MCF 10A (cell line): ENCODE results near the gene RIBC1. TPM values are rescaled to one million over a fixed set of nuclear protein-coding genes. Genes with fewer than 3 reads are reported as not detected.
A peak's percentile ranks its signal among the peaks of the same experiment; 100 is the strongest.

Experiments used
- BruUV-seq: library from RNA; stranded (reverse); fragments of 400-500 nt; replicated peaks from 2 replicates; lab custom pipeline; 2021; lab: Mats Ljungman, UMichigan
- CTCF ChIA-PET: fragments of 300-600 bp; sonication (Branson Sonifier 250); formaldehyde crosslinking; extraction: SDS; loops from one replicate; lab custom pipeline; 2021; ENCODE audit warnings: antibody characterized with exemption, inconsistent platforms; lab: Yijun Ruan, JAX
- POLR2A ChIA-PET: fragments of 300-600, 350-650 bp; sonication (Branson Sonifier 250); formaldehyde crosslinking; extraction: SDS; loops from one replicate; lab custom pipeline; 2020; ENCODE audit warnings: antibody characterized with exemption, inconsistent platforms; lab: Yijun Ruan, JAX
- DNase-seq: peaks from one replicate; pipeline ENCODE4 v3.0.0-alpha.2; 2018; ENCODE audit not compliant: unreplicated experiment
- H3K27ac Mint-ChIP-seq: one replicate; pipeline ENCODE4 v1.8.0; 2022; ENCODE audit warnings: mild to moderate bottlenecking, low read depth, mixed read lengths; ENCODE audit not compliant: unreplicated experiment
- H3K27me3 Mint-ChIP-seq: one replicate; pipeline ENCODE4 v1.8.0; 2022; ENCODE audit warnings: mixed read lengths; ENCODE audit not compliant: insufficient read depth, unreplicated experiment
- H3K36me3 Mint-ChIP-seq: one replicate; pipeline ENCODE4 v1.8.0; 2022; ENCODE audit warnings: mild to moderate bottlenecking, moderate library complexity, mixed read lengths; ENCODE audit not compliant: insufficient read depth, unreplicated experiment
- H3K4me1 Mint-ChIP-seq: one replicate; pipeline ENCODE4 v1.8.0; 2022; ENCODE audit warnings: mixed read lengths; ENCODE audit not compliant: insufficient read depth, unreplicated experiment
- H3K4me3 Mint-ChIP-seq: one replicate; pipeline ENCODE4 v1.8.0; 2022; ENCODE audit warnings: mild to moderate bottlenecking, moderate library complexity, mixed read lengths; ENCODE audit not compliant: unreplicated experiment
- H3K9me3 Mint-ChIP-seq: one replicate; pipeline ENCODE4 v1.8.0; 2022; ENCODE audit warnings: mixed read lengths; ENCODE audit not compliant: unreplicated experiment
- intact Hi-C: fragments of 100-400 bp; cut with micrococcal nuclease; formaldehyde crosslinking; loops from 2 replicates; pipeline ENCODE4 v1.14.1; 2022
- total RNA-seq: library from RNA; stranded (reverse); gene quantifications from 2 replicates; pipeline ENCODE4 v1.2.3, GENCODE V29; 2022
- TF ChIP-seq, protein P1 (sequence below): fragments of 200-600 bp; IDR thresholded peaks from one replicate; pipeline ENCODE4 v1.8.0; 2022; ENCODE audit warnings: antibody characterized with exemption, mild to moderate bottlenecking; ENCODE audit not compliant: unreplicated experiment

Gene RIBC1
- total RNA-seq, 1 experiment from 2014 or later, result 0.82 TPM

- POLR2A ChIA-PET, result interaction anchor here (0.7 to 2.1 kb wide), 18 partner anchors 11 to 511 kb away, joined by 3 to 15 read pairs (median 3); partner anchors contain the start of genes HSD17B10 and IQSEC2
- Mint-ChIP-seq H3K4me1 (peaks cover 18% of the 10 kb centered on the region), H3K27ac (peak within 1 kb of the TSS; percentile 94), H3K9me3 (no peaks in the 10 kb centered on the region), H3K4me3 (peak within 1 kb of the TSS; percentile 76), H3K36me3 (peaks cover 6% of the 10 kb centered on the region), H3K27me3 (no peaks in the 10 kb centered on the region)
- TF ChIP-seq, protein P1, sequence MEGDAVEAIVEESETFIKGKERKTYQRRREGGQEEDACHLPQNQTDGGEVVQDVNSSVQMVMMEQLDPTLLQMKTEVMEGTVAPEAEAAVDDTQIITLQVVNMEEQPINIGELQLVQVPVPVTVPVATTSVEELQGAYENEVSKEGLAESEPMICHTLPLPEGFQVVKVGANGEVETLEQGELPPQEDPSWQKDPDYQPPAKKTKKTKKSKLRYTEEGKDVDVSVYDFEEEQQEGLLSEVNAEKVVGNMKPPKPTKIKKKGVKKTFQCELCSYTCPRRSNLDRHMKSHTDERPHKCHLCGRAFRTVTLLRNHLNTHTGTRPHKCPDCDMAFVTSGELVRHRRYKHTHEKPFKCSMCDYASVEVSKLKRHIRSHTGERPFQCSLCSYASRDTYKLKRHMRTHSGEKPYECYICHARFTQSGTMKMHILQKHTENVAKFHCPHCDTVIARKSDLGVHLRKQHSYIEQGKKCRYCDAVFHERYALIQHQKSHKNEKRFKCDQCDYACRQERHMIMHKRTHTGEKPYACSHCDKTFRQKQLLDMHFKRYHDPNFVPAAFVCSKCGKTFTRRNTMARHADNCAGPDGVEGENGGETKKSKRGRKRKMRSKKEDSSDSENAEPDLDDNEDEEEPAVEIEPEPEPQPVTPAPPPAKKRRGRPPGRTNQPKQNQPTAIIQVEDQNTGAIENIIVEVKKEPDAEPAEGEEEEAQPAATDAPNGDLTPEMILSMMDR, result no peak
- intact Hi-C loops, result no loop called here
- CTCF ChIA-PET, result interaction anchor here (0.5 to 2.1 kb wide), 8 partner anchors 11 to 146 kb away, joined by 3 to 8 read pairs (median 4); no protein-coding TSS in a partner anchor
- peak; percentile 98 for DNase-seq
- BruUV-seq, result no TSS peak
Measured at GRCh38 chrX:53422086-53422860, 400 bp upstream of the RIBC1 start, which contains the start of gene SMC1A. Gene SMC1A (minus strand): TSS chrX:53422654. CDS start chrX:53422600, 54 bp downstream.

- TF ChIP-seq, protein P1, result no peak
- intact Hi-C loops, result no loop called here
- Mint-ChIP-seq H3K27me3 (peaks cover 28% of the 10 kb centered on the region), H3K27ac (no peak overlapping the region), H3K9me3 (no peaks in the 10 kb centered on the region), H3K36me3 (peaks cover 19% of the 10 kb centered on the region), H3K4me3 (no peak overlapping the region), H3K4me1 (peaks cover 4% of the 10 kb centered on the region)
- ChIA-PET POLR2A (no interaction called here), CTCF (interaction anchor here (0.6 to 1.3 kb wide), 2 partner anchors 16 to 146 kb away, joined by 4 to 6 read pairs; no protein-coding TSS in a partner anchor)
- DNase-seq, result no peak
- BruUV-seq, result no TSS peak
Measured at GRCh38 chrX:53429755-53430154, 7.1 kb downstream of the RIBC1 start.

DNA sequence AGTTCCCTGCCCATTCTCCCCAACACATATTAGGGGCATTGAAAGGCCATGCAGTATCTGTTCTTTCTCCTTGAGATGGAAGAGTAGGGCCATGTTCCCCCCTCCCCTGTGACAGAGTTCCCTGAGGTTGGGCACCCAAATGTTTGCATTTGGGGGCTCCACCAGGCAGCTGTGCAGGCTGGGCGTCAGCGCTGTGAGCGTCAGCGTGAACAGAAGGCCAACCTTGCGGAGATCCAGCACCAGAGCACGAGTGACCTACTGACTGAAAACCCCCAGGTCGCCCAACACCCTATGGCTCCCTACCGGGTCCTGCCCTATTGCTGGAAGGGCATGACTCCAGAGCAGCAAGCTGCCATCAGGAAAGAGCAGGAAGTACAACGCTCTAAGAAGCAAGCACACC lies 7.6 kb downstream of the RIBC1 start:
- ChIA-PET CTCF (interaction anchor here (0.6 to 1.3 kb wide), 2 partner anchors 16 to 146 kb away, joined by 4 to 6 read pairs; no protein-coding TSS in a partner anchor), POLR2A (no interaction called here)
- H3K36me3 Mint-ChIP-seq, result peaks cover 19% of the 10 kb centered on the region
- H3K9me3 Mint-ChIP-seq, result no peaks in the 10 kb centered on the region
- intact Hi-C loops, result no loop called here
- peaks cover 5% of the 10 kb centered on the region for H3K4me1 Mint-ChIP-seq
- no peak overlapping the region for H3K27ac Mint-ChIP-seq
- no TSS peak for BruUV-seq
- no peak overlapping the region for H3K4me3 Mint-ChIP-seq
- TF ChIP-seq, protein P1, result no peak
- no peak for DNase-seq
- H3K27me3 Mint-ChIP-seq, result peaks cover 33% of the 10 kb centered on the region
